Muscle of arm (tissue), 12 donors: Measurements from ENCODE around the gene SLC22A6. TPM values are rescaled to one million over a fixed set of nuclear protein-coding genes. Genes with fewer than 3 reads are reported as not detected.
"Not testable (repeated sequence)": the region's sequence is repeated elsewhere in the genome, so short reads cannot be mapped to it uniquely, and the experiment has no call there.

Experiments used
- DNase-seq: peaks from one replicate; pipeline ENCODE4 v3.0.0-alpha.2; 2013
- polyA plus RNA-seq, 12 donors: library from polyadenylated mRNA; unstranded; fragments of 120-200 nt; gene quantifications; one replicate each; pipeline ENCODE4 v1.2.1, GENCODE V29; 2013; ENCODE audit not compliant: insufficient read length in 12 of 12

SLC22A6 gene
- polyA plus RNA-seq, 12 donors: 0.11 to 0.27 (median 0.15) TPM; not detected in 9

DNA sequence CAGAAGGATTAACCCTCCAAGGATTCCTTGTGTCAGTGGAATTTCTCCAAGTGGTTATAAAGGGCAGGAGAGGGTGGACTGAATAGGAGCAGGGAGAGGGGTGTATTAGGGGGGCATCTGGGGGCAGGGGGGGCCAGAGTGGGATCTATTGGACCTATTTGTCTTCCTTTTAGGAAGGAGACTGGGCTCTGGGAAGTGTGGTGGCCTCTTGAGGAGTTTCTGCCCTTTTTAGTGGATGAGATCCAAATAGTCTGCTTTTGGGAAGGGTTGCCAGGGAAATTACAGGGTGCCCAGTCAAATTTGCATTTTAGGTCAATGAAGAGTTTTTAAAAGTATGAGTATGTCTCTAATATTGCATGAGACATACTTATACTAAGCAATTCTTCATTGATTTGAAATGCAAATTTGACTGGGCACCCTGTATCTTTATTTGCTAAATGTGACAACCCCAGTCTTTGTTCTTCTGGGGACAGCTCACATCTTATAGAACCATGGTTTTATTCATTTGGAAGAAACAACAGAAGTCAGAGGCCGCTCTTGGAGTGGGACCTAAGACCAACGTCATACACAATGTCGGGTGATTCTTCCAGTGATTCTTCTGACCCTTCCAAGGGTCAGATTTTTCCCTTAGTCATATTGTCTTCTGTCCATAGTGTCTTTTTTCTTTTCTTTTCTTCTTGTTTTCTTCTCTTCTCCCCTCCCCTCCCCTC lies 429 bp upstream of the SLC22A6 start:
- no peak for DNase-seq

DNA sequence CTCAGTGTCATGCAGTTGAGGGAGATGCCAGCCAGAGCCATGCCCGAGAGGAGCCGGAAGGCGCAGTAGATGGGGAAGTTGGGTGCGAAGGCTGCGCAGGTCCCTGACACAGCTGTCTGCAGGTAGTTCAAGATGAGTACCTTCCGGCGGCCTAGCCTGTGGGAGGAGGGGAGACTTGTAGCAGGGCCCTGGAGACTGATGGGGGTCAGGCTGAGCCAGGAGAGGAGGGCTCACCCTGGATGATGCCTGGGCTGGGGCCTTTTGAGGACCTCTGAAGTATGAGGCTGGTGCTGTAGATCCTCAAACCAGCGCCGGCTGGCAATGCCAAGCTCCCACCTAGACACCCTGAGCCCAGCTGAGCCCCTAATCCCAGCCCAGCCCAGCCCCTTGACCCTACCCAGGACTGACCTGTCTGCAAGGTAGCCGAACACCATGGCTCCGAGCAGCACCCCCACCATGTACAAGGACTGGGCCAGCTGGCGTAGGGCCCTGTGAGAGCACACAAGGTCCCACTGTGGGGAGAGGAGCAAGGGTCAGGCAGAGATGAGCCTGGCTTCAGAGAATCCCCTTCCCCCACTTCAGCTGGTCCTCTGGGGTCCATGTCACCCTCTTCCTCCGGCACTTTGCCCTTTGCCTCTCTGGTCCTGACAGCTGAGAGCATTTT lies 1.1 kb downstream of the SLC22A6 start:
- no peak for DNase-seq

DNA sequence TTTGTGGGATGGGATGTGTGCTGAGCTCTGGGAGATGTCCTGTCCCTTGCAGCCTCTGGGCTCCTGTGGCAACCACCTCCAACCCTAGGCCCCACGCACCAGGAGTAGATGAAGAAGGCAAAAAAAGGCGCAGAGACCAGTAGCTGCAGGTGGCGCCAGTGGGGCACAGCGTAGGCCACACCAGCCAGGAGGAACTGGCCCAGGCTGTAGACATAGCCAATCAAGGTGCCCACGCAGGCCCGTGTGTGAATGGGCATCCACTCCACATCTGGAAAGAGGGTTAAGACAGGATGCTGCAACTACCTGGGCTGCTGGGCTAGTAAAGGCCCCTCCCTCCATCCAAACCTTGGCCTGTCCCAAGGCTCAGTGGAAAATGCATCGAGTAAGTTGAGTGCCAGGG lies 3.0 kb downstream of the SLC22A6 start:
- DNase-seq: no peak

DNA sequence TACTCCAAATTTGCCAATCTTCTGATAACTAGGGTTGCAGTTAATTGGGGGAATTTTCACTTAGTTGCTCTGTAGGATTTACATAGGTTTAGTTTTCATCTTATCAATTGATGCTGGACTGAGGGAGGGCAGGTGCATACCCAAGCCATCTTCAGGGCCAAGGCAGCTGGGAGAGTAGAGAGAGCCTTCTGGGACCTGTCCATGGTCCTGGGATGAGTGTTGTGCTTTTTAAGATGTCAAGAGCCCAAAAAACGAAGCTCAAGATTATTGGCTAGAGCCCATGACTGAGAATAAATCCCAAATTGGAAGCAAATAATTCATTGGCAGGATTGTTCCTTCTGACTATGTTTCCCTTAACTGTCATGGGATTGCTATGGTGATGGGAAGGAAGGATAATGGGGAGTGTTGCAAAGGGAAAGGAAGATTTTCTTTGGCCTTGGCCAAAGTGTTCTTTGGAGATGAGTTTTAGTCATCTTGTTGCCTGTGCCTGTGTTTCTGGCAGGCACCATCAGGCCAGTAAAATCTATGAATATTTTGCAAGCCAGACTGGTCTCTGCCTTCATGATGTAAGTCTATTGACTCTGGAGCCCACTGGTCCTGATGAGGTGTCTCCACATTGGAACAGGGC lies 4.5 kb downstream of the SLC22A6 start:
- DNase-seq: no peak

DNA sequence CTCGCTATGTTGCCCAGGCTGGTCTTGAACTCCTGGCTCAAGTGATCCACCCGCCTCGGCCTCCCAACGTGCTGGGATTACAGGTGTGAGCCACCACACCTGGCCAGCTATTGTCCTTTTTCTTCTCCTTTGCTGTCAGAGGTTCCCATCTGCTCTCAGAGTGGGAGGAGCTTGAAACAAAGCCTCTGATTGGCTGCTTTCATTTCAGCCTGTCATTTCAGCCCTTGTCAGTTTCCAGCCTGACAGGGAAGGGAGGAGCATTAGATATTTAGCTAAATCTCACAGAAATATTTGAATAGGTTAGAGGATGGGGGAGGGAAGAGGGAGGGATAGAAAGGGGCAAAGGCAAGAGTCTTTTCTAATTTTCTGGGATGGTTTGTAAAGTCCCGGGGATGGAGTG lies 8.7 kb downstream of the SLC22A6 start:
- no peak for DNase-seq

DNA sequence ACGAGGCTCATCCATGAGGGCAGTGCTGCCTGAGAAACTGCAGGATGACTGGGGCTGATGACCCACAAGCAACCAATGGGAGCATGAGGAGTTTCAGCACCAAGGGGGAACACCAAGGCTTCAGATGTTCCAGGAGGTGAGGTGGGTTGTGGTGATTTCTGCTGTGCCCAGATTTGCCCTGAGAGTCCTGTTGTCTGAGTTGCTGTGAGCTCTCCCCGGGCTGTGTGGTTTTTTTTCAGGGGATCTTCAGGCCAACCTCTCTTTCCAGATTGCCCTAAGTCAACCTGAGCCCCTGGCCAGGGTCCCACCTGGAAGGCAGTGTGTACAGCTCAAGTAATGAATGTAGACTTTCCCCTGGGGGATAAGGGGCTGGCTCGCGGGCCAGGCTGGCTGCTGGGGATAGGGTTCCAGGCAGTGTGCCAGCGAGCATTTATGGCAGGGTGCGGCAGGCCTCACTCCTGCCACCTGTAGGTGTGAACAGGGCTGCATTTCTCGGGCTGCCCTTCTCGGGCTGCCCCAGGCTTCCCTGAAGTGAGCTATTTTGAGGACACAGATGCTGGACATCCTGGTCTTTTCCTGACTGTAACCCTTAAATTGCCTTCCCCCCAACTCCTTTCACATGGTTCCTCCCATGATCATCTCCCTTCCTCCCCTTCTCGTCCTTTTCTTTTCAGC lies 9.8 kb downstream of the SLC22A6 start:
- DNase-seq: no peak

DNA sequence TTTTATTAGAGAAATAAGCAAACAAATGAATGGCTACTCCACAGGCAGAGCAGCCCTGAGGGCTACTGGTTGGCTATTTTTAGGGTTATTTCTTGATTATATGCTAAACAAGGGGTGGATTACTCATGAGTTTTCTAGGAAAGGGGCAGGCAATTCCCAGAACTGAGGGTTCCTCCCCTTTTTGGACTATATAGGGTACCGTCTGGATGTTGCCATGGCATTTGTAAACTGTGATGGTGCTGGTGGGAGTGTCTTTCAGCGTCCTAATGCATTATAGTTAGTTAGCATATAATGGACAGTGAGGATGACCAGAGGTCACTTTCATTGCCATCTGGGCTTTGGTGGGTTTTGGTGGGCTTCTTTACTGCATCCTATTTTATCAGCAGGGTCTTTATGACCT lies 19.2 kb downstream of the SLC22A6 start:
- DNase-seq: no peak

DNA sequence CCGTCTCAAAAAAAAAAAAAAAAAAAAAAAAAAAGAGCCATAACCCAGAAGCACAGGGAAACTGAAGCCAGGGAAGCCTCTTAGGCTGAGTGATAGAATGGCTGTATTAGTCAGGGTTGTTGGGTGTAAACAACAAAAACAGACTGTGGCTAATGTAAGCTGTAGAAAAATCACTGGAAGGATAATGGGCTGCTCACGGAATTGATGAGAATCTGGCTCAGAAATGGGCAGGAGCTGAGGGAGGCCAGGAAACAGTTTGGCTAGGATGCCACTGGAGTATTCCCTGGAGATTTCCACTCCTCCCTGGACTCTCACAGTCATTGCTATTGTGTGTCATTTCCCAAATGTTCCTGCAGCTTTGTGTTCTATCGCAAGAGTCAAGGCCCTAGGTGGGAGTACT lies 22.4 kb downstream of the SLC22A6 start:
- no peak for DNase-seq

DNA sequence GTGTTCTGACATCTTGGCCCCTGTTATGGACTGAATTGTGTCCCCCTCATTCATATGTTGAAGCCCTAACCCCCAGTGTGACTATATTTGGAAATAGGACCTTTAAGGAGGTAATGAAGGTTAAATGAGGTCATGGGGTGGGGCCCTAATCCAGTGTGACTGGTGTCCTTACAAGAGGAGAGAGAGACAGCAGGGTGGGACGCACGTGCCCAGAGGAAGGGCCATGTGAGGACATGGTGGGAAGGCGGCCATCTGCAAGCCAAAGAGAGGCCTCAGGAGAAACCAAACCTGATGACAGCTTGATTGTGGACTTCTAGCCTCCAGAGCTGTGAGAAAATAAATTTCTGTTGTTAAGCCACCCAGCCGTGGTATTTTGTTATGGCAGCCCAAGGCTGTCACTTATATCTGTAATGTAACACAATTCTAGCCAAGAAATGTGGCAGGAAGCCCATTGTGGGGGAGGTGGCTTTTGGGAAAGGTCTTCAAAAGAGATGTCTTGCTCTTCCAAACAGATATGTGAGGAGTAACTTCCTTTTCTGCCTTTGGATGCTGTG lies 23.7 kb downstream of the SLC22A6 start:
- no peak for DNase-seq

DNA sequence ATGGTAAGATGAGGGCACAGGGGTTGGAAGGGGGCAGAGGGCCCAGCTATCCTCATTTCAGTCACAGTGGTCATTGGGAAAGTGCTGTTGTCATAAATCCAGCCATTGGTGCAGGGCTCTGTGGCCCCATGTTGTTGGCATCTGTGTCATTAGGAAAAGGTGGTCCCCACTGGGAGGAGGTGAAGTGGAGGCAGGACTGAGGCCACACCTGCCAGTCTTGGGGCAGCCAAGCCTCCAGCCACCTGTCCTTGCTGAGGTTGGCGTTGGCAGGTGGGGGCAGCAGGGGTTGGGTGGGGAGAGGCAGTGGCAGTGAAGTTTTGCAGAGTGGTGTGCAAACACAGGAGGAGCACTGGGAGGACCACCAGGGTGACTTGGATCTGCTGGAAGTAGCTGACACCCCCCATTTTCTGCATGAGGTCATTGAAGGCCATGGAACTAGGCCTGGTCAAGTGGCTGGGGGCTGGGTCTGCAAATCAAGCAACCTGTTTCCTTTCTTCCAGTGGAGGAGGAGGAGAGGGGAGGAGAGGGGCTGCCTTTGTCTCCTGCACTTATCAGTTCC lies 25.3 kb downstream of the SLC22A6 start:
- DNase-seq: no peak

DNA sequence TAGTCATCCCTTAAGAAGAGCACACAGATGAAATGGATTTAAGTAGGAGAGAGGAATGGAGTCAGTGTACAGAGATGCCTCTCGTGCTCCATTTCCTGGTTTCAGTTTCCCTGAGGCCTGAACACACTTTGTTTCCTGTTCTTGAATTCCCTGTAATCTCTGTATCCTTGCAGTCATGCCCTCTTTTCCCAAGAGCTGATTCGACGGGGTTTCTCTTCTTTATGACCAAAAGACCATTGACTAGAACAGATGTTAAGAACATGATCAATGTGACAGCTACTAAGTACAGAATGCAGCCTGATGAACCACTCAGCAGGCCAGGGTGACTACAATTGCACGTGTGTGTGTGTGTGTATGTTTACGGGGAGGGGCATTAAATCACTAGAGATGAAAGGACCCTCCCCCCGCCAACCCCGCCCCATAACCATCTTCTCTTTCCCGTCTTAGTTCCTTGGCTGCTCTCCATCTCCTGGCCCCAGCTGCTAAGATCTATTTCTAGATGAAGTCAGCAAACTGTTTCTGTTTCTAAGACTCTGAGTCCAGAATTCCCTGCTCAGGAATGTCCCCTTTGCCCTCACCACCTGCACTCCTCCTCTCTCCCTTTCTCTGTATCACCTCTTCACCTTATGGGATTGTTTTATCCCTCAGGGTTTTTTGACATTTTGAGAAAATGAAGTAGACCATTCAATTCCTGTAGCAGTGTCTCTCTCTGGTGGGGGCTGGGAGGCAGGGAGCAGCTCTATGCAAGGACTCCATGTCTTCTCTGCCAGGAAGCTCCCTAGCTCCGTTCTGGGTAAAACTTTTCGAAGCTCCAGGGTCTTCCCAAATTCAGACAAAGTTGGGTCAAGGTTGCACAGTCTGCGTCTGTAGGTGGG lies 26.0 kb downstream of the SLC22A6 start:
- DNase-seq: peak; percentile 80

DNA sequence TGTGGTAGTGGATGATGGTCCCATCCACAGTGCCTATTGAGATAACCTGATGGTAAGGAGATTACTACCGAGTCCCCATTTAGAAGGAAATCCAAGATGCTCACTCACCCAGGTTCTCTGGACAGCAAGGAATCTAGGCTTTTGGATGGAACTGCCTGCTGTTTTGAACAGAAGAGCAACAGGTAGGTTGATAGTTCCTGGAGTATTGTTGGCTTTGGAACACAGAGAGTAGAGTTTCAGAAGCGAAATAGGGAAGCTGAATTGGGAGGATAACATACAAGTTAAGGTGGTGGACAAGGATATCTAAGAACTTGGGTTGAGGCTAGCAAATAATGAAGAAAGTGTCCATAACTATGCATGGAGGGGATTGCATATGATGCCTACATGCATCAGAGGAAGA lies 27.6 kb downstream of the SLC22A6 start:
- no peak for DNase-seq

DNA sequence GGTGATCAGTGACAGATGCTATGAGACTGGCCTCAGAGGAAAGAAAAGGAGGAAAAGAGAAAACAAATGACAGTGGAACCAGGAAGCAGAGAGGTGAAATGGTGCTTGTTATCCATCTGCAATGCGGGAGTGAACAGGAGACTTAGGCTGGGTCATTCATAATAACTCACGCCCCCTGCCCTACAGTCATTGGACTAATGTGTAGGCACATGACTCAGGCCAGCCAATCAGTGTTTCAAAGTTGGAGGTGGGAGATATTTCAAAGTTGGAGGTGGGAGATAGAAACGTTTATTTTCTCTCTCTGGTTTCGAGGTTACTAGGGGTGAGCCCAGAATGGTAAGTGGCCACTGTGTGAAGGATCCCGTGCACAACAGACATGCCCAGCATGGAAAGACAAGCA lies 30.3 kb downstream of the SLC22A6 start:
- DNase-seq: no peak

DNA sequence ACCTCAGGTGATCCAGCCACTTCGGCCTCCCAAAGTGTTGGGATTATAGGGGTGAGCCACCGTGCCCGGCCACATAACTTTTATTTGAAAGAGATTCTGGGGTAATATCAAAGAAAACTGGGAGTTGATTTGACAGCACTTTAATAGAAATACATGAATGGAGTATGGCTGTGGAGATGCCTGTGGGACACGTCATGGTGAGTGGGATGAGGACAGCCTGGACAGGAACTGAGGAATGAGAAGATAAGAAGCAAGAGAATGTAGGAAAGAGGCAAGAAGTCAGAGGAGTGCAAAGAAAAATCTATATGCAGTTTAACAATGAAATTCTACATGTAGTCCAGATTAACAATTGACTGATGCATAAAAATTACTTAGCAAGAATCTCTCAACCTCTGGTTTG lies 31.0 kb downstream of the SLC22A6 start:
- DNase-seq: no peak

DNA sequence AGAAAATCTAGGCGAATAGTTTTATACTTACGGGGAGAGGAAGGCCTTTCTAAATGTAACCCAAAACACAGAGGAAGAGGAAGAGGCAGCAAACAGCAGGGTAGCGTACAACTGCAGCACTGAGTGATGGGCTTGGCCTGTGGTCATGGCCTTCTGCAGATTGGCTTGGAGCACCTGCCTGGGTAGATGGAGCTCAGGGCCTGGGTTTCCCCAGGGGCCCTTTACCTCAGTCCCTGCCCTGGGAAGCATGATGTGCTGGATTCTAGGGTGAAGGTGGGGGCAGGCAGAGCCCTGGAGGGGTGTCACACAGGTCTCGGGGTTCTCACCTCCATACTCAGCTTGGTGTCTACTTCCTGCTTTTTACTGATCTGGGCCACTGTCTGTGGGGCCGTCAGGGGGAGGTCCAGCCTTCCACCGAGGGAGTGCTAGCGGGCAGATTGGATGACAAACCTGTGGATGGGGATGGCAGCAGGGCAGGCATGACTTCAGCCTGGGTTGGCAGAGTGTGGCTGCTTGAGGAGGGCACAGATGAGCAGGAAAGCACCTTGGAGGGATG lies 35.9 kb downstream of the SLC22A6 start:
- no peak for DNase-seq

DNA sequence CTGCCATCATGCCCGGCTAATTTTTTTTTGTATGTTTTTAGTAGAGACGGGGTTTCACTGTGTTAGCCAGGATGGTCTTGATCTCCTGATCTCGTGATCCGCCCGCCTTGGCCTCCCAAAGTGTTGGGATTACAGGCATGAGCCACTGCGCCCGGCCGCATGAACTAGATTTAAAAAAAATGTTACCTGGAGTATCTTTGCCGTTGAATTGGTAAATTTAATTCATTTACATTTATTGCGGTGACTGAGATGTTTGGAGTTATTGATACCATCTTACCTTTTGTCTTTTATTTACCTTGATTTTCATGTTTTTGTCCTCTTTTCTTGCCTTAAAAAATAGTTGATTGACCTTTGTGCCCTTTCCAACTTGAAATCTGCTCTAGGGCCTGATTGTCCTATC lies 39.2 kb downstream of the SLC22A6 start:
- not testable (repeated sequence) for DNase-seq

DNA sequence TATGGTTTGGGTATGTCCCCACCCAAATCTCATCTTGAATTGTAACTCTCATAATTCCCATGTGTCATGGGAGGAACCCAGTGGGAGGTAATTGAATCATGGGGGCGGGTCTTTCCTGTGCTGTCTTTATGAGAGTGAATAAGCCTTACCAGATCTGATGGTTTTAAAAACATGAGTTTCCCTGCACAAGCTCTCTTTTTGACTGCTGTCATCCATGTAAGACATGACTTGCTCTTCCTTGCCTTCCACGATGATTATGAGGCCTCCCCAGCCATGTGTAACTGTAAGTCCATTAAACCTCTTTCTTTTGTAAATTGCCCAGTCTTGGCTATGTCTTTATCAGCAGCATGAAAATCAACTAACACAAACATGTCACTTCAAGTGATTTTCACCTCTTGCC lies 47.2 kb downstream of the SLC22A6 start:
- not testable (repeated sequence) for DNase-seq

DNA sequence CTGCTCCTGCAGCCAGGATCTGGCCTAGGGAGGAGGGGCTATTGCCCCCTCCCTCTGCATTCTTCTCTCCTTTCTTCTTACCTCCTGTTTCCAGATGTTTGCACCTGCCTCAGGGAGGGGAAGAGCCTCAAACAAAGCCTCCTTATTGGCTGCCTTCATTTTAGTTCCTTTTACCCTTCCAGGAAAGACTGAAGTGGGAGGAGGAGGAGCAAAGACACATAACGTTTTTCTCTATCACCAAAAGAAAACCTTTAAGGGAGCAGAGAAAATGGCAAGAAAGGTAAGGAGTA lies 50.3 kb downstream of the SLC22A6 start:
- no peak for DNase-seq

DNA sequence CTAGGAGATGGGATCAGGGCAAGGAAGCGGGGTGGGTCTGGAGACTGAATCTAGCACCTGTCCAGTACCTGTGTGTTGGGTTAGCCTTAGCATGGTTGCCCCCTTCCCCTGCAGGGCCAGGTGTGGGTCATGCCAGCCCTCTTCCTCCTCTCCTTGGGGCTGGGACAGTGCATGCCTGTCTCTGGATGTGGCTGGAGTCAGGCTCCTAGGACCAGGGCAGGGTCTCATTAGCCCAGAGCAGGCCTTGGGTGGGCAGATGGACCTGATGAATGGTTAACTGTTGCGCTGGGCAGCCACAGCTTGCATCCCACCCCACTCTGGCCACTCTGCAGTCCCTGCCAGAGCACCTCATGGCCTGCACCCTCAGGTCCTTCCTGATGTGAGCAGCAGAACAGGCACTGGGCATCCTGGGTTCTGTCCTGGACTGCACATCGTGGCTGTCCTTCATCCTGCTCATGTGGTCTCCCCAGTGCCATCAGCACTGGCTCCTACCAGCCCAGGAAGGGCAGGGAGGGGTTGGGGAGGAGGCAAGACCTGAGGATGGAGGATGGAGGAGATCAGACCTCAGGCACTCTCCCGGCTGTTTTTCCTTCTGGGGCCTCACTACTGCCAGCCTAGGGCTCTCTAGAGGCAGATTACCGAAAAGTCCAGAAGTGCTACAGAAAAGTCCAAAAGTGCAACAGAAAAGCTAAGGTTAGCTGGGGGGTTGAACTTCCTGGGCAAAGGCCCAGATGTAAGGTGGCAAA lies 50.8 kb downstream of the SLC22A6 start:
- DNase-seq: no peak

DNA sequence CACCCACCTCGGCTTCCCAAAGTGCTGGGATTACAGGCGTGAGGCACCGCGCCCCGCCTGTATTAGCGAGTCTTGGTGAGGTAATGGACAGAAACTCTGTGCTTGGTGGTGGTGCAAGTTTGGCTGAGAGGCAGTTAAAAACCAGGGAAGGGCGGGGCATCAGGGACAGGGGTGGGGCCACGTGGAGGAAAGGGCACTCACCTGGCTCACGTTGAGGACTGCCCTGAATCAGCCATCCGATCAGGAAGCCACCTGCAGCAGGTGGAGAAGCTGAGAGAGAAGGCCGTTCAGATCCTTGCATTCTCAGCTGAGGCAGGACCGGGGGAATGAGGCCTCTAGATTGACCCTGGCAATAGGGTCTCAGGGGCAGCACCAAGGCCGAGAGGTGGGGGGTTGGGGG lies 51.5 kb downstream of the SLC22A6 start:
- DNase-seq: no peak
